ENCODE measurements around the gene MRGPRD. TPM values are rescaled to one million over a fixed set of nuclear protein-coding genes. Genes with fewer than 3 reads are reported as not detected.

The MRGPRD gene
- total RNA-seq, 1 donor from 2014 or later: not detected

DNA sequence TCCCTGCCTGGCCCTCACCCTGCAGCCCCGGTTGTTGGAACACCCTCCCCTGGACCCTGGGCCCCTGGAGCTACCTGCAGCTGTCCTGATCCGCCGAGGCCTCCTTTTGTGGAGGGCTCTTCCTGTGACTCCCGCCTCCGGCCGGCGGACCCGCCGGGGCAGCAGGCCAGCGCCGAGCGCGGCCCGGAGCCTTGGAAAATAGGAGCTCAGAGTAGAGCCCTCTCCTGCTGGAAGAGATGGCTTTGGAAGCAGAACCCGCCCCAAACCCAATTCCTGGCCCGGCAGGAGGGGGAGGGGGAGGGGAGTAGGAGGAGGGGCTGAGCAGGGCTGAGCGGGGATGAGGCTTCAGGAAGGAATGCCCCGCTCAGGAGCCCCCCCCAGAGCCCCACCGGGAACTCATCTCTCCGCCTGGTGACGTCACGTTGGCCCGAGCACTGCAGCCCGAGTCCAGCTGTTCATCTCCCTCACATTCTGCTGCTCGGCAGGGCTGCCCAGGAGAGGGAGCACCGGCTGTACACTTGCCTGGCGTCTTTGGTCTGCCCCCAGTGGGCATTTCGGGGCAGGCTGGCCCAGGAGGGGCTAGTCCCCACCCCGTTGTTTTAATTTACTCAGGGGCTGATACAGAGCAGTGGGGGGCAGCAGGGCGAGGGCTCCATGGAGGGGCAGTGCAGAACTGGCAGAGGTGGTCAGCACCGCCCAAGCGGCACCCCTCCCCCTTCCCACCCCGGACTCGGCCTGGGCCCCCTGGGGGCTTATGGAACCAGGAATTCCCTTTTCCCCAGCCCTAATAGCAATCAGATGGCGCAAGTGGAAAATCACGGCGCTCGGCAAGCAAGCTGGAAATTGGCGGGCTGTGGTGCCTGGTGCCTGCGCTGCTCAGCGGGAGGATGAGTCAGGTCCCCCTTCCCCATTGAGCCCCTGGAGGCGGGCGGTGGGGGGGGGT lies 32.5 kb upstream of the MRGPRD start, which contains the start of gene MRGPRF:
Gene MRGPRF, minus strand, starts transcription at position 238 of the 943 bp plus-strand sequence. CDS start 3,345 bp downstream, outside the sequence.
- no peaks in the 10 kb centered on the region for H3K79me2 ChIP-seq (ENCODE audit: insufficient read depth, low read length)
- peak within 1 kb of the TSS; percentile 54 for H3K4me3 Mint-ChIP-seq (ENCODE audit: unreplicated experiment)
- H3K4me2 ChIP-seq (ENCODE audit: low read length): peak within 1 kb of the TSS; percentile 80
- no peak for FAIRE-seq
- peak within 1 kb of the TSS; percentile 48 for H2AFZ ChIP-seq (ENCODE audit: low read depth, low read length)
- H3K4me1 Mint-ChIP-seq (ENCODE audit: low read depth, unreplicated experiment): peaks cover 12% of the 10 kb centered on the region
- no peaks in the 10 kb centered on the region for H3K9me3 ChIP-seq (ENCODE audit: insufficient read depth, low read depth, low read length)
- peak; percentile 67 for DNase-seq (ENCODE audit: low read depth)
- H3K27ac ChIP-seq (ENCODE audit: low read depth, low read length): no peak within 1 kb of the TSS
- peaks cover 15% of the 10 kb centered on the region for H3K27me3 Mint-ChIP-seq (ENCODE audit: low read depth, unreplicated experiment)
- TF ChIP-seq CTCF (IDR thresholded peaks at IDR 0.05; ENCODE audit: insufficient read depth, low read depth, low read length): peak; percentile 11
- no peak for TF ChIP-seq EZH2 (IDR thresholded peaks at IDR 0.05; ENCODE audit: insufficient read depth, low read length)
- H3K9me3 Mint-ChIP-seq (ENCODE audit: unreplicated experiment): peaks cover 7% of the 10 kb centered on the region
- peaks cover 1% of the 10 kb centered on the region for H3K36me3 Mint-ChIP-seq (ENCODE audit: low read depth, unreplicated experiment)
- H4K20me1 ChIP-seq (ENCODE audit: insufficient read depth, low read length): no peaks in the 10 kb centered on the region
- H3K27ac Mint-ChIP-seq (ENCODE audit: unreplicated experiment): no peak within 1 kb of the TSS
- H3K27me3 ChIP-seq (ENCODE audit: insufficient read depth, low read length): no peaks in the 10 kb centered on the region
- H3K4me3 ChIP-seq (ENCODE audit: insufficient read depth, low read depth, low read length): peak within 1 kb of the TSS; percentile 31
- H3K36me3 ChIP-seq (ENCODE audit: insufficient read depth, low read length): no peaks in the 10 kb centered on the region
- H3K9ac ChIP-seq (ENCODE audit: low read length): peak within 1 kb of the TSS; percentile 62
- H3K4me1 ChIP-seq (ENCODE audit: insufficient read depth, low read length): peaks cover 49% of the 10 kb centered on the region

GRCh38 chr11:69012092-69013008 lies 31.6 kb upstream of the MRGPRD start:
- Histone ChIP-seq H3K4me1 (ENCODE audit: insufficient read depth, low read length) (peaks cover 57% of the 10 kb centered on the region), H2AFZ (ENCODE audit: low read depth, low read length) (peak overlapping the region; percentile 40), H3K4me3 (ENCODE audit: insufficient read depth, low read depth, low read length) (peak overlapping the region; percentile 25), H3K27ac (ENCODE audit: low read depth, low read length) (no peak overlapping the region), H3K27me3 (ENCODE audit: insufficient read depth, low read length) (no peaks in the 10 kb centered on the region), H3K36me3 (ENCODE audit: insufficient read depth, low read length) (no peaks in the 10 kb centered on the region), H3K4me2 (ENCODE audit: low read length) (peak overlapping the region; percentile 80), H3K9ac (ENCODE audit: low read length) (peak overlapping the region; percentile 62), H3K79me2 (ENCODE audit: insufficient read depth, low read length) (no peaks in the 10 kb centered on the region), H4K20me1 (ENCODE audit: insufficient read depth, low read length) (no peaks in the 10 kb centered on the region), H3K9me3 (ENCODE audit: insufficient read depth, low read depth, low read length) (no peaks in the 10 kb centered on the region)
- H3K4me1 Mint-ChIP-seq (ENCODE audit: low read depth, unreplicated experiment): peaks cover 21% of the 10 kb centered on the region
- H3K9me3 Mint-ChIP-seq (ENCODE audit: unreplicated experiment): peaks cover 6% of the 10 kb centered on the region
- DNase-seq (ENCODE audit: low read depth) (no peak), FAIRE-seq (no peak)
- TF ChIP-seq CTCF (IDR thresholded peaks at IDR 0.05; ENCODE audit: insufficient read depth, low read depth, low read length): no peak
- no peak for TF ChIP-seq EZH2 (IDR thresholded peaks at IDR 0.05; ENCODE audit: insufficient read depth, low read length)
- no peak overlapping the region for H3K27ac Mint-ChIP-seq (ENCODE audit: unreplicated experiment)
- H3K4me3 Mint-ChIP-seq (ENCODE audit: unreplicated experiment): peak overlapping the region; percentile 54
- H3K27me3 Mint-ChIP-seq (ENCODE audit: low read depth, unreplicated experiment): peaks cover 9% of the 10 kb centered on the region
- peaks cover 1% of the 10 kb centered on the region for H3K36me3 Mint-ChIP-seq (ENCODE audit: low read depth, unreplicated experiment)
